AG09309 (cell line): ENCODE measurements around the gene PCDHGB3.
"Not testable (repeated sequence)": the region's sequence is repeated elsewhere in the genome, so short reads cannot be mapped to it uniquely, and the experiment has no call there.

Experiments used
- DNase-seq: peaks from one replicate; pipeline ENCODE4 v3.0.0-alpha.2; 2010; ENCODE audit warnings: low read depth
- H3K4me3 ChIP-seq: 2 replicates; pipeline ENCODE4 v1.5.1; 2011; ENCODE audit warnings: mild to moderate bottlenecking, low read depth, low read length, moderate library complexity; ENCODE audit not compliant: control insufficient read depth
- TF ChIP-seq, protein P1 (sequence below): IDR thresholded peaks from 2 replicates; pipeline ENCODE4 v1.5.1; 2011; ENCODE audit warnings: mild to moderate bottlenecking, low read depth, low read length, inconsistent platforms; ENCODE audit not compliant: insufficient read depth, control insufficient read depth; ENCODE audit errors: missing control alignments

Gene PCDHGB3

DNA sequence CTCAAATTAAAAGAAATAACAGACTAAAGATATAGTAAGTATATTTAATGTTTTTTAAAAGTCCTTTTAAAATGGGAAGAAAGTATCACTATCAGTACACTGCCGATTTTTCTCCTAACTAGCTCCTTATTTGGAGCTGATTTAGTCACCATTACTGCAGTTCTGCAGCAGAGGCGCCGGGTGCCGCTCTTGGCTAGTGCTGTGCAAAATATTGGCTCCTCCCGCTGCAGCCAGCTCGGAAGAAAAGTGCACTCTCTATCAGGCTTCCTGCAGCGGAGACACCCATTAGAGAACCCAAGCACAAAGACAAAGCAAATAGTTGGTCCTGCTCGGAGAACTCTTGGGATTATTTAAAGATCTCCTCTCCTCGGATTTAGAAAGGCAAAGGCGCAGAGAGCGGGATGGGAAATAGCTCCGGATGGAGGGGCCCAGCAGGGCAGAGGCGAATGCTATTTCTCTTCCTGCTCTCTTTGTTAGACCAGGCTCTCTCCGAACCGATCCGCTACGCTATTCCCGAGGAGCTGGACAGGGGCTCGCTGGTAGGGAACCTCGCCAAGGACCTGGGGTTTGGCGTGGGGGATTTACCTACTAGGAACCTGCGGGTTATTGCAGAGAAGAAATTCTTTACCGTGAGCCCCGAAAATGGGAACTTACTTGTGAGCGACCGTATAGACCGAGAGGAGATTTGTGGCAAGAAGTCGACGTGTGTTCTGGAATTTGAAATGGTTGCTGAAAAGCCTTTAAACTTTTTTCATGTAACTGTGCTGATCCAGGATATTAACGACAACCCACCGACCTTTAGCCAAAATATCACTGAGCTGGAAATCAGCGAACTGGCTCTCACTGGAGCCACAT is at the start of gene PCDHGB3:
PCDHGB3 (plus strand) TSS at position 249 of the 855 bp plus-strand sequence; CDS start at position 402, 153 bp downstream.
- H3K4me3 ChIP-seq: peak within 1 kb of the TSS; percentile 32
- DNase-seq: no peak
- TF ChIP-seq, protein P1, sequence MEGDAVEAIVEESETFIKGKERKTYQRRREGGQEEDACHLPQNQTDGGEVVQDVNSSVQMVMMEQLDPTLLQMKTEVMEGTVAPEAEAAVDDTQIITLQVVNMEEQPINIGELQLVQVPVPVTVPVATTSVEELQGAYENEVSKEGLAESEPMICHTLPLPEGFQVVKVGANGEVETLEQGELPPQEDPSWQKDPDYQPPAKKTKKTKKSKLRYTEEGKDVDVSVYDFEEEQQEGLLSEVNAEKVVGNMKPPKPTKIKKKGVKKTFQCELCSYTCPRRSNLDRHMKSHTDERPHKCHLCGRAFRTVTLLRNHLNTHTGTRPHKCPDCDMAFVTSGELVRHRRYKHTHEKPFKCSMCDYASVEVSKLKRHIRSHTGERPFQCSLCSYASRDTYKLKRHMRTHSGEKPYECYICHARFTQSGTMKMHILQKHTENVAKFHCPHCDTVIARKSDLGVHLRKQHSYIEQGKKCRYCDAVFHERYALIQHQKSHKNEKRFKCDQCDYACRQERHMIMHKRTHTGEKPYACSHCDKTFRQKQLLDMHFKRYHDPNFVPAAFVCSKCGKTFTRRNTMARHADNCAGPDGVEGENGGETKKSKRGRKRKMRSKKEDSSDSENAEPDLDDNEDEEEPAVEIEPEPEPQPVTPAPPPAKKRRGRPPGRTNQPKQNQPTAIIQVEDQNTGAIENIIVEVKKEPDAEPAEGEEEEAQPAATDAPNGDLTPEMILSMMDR: peak; percentile 63

DNA sequence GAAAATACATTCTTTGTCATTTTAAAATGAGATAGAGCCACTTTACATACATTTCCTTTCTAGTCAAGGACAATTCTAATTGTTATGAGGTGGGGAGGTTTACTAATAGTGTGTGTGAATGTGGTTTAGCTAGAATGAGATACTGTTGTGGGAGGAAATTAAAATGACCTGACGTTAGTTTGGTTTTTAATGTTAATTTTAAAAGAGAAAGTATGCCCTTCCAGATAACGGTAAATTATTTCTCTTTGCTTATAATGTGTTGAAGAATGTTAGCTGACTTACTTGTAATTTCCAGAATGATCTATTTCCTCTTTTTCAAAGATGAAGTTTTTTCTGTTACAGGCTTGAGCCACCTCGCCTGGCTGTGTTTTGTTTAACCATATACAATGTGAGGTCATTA is 47.8 kb upstream of the PCDHGB3 start:
- no peak for DNase-seq
- TF ChIP-seq, protein P1: no peak
- H3K4me3 ChIP-seq: no peak overlapping the region

DNA sequence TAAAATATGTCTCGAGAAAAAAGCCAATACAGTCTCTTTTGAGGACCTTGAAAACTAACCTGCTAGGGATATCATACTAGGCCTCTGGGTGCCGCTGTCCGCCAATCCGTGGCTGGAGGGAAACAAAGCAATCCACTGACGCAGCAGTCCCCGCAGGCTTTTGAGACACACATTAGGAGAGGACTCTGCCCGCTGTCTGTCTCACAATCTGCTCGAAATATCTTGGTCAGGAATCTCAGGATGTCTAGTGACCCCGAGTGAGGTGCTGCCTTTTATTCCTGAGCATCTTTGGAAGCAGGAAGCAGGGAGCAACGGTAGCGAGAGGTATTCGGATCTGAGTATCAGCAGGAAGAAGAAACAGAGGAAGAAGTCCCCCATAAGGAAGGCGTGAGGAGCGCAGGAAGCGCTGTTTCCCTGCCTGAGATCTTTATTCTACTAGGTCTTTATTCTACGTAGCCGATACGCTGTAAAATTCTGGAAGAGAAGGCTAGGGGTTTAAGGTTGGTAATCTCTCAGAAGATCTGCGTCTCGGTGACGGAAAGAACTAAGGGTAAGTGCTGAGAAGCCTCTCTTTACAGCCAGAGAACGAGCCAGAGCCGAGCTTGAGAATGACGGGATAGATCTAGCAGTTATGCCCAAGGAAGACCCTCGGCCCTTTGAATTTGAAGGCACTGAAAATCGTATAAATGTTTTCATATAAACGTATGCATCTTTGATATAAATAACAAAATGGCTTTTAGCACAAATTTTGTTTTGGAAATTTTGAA is 43.8 kb upstream of the PCDHGB3 start:
- DNase-seq: peak; percentile 39
- TF ChIP-seq, protein P1: peak; percentile 85
- H3K4me3 ChIP-seq: peak overlapping the region; percentile 43

DNA sequence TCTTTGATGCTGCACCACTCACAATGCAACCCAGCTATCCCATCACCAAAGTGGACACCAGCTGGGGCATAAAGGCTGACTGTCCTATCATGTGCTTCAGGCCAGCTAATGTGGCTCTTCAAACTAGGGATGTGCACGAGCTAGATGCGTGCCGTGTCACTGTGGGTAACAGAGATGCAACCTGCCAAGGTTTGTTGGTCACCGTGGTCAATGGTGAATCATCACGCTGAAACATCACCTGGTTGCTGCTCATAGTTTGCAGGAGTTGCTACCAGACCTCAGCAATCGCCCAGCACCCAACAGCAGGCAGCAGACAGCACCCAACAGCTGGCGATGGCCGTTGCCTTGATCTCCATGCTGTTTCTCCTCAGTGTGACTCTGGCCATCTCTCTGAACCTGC is 41.8 kb upstream of the PCDHGB3 start:
- TF ChIP-seq, protein P1: no peak
- DNase-seq: no peak
- H3K4me3 ChIP-seq: no peak overlapping the region

DNA sequence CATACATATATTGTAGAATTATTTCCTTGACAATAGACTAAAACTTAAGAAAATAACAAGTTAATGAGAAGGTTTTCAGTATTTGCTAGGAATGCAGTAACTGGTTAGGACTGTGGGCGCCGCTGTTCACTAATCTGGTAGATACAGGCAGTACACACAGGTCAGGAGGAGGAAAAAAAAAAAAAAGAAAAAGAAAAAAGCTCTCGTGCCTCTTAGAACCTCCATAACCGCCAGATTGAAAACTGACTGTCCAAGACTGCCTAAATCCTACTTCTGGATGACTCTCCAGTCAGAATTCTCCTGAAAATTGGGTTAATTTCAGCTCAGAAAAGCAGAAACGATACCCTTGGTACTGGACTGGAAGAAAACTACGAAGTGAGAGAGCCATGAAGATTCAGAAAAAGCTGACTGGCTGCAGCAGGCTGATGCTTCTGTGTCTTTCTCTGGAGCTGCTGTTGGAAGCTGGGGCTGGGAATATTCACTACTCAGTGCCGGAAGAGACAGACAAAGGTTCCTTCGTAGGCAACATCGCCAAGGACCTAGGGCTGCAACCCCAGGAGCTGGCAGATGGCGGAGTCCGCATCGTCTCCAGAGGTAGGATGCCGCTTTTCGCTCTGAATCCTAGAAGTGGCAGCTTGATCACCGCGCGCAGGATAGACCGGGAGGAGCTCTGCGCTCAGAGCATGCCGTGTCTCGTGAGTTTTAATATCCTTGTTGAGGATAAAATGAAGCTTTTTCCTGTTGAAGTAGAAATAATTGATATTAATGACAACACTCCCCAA is 39.6 kb upstream of the PCDHGB3 start, which contains the start of gene PCDHGA1:
PCDHGA1 (plus strand) TSS at position 216 of the 782 bp plus-strand sequence.
- TF ChIP-seq, protein P1: peak; percentile 74
- peak within 1 kb of the TSS; percentile 45 for H3K4me3 ChIP-seq

DNA sequence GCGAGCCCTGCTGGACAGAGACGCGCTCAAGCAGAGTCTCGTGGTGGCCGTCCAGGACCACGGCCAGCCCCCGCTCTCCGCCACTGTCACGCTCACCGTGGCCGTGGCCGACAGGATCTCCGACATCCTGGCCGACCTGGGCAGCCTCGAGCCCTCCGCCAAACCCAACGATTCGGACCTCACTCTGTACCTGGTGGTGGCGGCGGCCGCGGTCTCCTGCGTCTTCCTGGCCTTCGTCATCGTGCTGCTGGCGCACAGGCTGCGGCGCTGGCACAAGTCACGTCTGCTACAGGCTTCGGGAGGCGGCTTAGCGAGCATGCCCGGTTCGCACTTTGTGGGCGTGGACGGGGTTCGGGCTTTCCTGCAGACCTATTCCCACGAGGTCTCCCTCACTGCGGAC is 37.5 kb upstream of the PCDHGB3 start:
- H3K4me3 ChIP-seq, DNase-seq: not testable (repeated sequence)

More for the DNA sequence above, 39.6 kb upstream of the PCDHGB3 start, which contains the start of gene PCDHGA1:
- peak; percentile 46 for DNase-seq
